Osteoblast (primary cell): ENCODE results near the gene GNG13. TPM values are rescaled to one million over a fixed set of nuclear protein-coding genes. Genes with fewer than 3 reads are reported as not detected.

Experiments used
- DNase-seq: peaks from one replicate; pipeline ENCODE4 v3.0.0; 2011; ENCODE audit warnings: low spot score, mixed read lengths; ENCODE audit not compliant: insufficient read length; ENCODE audit errors: missing footprints
- H2AFZ ChIP-seq: 2 replicates; pipeline ENCODE4 v1.6.0; 2011; ENCODE audit warnings: mild to moderate bottlenecking, low read length
- H3K27ac ChIP-seq: 2 replicates; pipeline ENCODE4 v1.5.1; 2011; ENCODE audit warnings: mild to moderate bottlenecking, low read depth, low read length, moderate library complexity
- H3K27me3 ChIP-seq: 2 replicates; pipeline ENCODE4 v1.6.0; 2012; ENCODE audit warnings: mild to moderate bottlenecking, control low read depth, inconsistent platforms, low read length, moderate library complexity; ENCODE audit not compliant: insufficient read depth
- H3K36me3 ChIP-seq: 2 replicates; pipeline ENCODE4 v1.5.1; 2011; ENCODE audit warnings: mild to moderate bottlenecking, low read length, control low read depth, moderate library complexity; ENCODE audit not compliant: insufficient read depth
- H3K4me1 ChIP-seq: 2 replicates; pipeline ENCODE4 v1.5.1; 2011; ENCODE audit warnings: mild to moderate bottlenecking, low read length, control low read depth, moderate library complexity; ENCODE audit not compliant: insufficient read depth
- H3K4me2 ChIP-seq: 2 replicates; pipeline ENCODE4 v1.6.0; 2011; ENCODE audit warnings: mild to moderate bottlenecking, low read length; ENCODE audit not compliant: insufficient read depth
- H3K4me3 ChIP-seq: fragments of 200-600 bp; sonication (generic); 3 replicates; pipeline ENCODE4 v1.5.1; 2012; ENCODE audit warnings: mild to moderate bottlenecking, low read length, inconsistent platforms; ENCODE audit not compliant: insufficient read depth
- H3K79me2 ChIP-seq: 2 replicates; pipeline ENCODE4 v1.6.0; 2012; ENCODE audit warnings: mild to moderate bottlenecking, low read length, control low read depth, inconsistent platforms; ENCODE audit not compliant: insufficient read depth
- H3K9me3 ChIP-seq: 2 replicates; pipeline ENCODE4 v1.5.1; 2011; ENCODE audit warnings: low read depth, low read length, control low read depth
- H4K20me1 ChIP-seq: 2 replicates; pipeline ENCODE4 v1.6.0; 2012; ENCODE audit warnings: mild to moderate bottlenecking, low read length, control low read depth; ENCODE audit not compliant: insufficient read depth
- total RNA-seq: library from RNA; depleted of rRNA; stranded (reverse); fragments of >200 nt; gene quantifications from 2 replicates; pipeline ENCODE4 v1.2.3, GENCODE V29; 2012
- TF ChIP-seq, protein P1 (sequence below): IDR thresholded peaks from 2 replicates; pipeline ENCODE4 v1.5.1; 2011; ENCODE audit warnings: mild to moderate bottlenecking, low read depth, low read length, moderate library complexity; ENCODE audit errors: extremely low read depth

Gene GNG13
- total RNA-seq, 1 donor = not detected

DNA sequence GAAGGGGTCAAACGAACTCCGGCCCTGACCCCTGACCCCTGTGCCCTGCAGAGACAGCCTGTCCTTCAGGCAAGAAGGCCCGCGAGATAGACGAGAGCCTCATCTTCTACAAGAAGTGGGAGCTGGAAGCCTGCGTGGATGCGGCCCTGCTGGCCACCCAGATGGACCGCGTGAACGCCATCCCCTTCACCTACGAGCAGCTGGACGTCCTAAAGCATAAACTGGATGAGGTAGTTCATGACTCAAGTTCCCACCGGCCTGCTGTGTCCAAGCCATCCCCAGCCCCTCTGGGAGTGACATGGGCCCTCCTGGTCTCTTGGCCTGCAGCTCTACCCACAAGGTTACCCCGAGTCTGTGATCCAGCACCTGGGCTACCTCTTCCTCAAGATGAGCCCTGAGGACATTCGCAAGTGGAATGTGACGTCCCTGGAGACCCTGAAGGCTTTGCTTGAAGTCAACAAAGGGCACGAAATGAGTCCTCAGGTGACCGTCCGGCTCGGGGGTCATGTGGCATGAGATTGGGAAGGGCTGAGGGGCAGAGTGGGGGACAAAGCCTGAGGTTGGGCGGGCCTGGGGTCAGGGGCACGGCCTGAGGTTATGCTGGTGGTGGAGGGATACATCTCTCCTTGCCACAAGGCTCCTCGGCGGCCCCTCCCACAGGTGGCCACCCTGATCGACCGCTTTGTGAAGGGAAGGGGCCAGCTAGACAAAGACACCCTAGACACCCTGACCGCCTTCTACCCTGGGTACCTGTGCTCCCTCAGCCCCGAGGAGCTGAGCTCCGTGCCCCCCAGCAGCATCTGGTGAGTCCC lies 34.3 kb downstream of the GNG13 start:
- no peak overlapping the region for H2AFZ ChIP-seq
- DNase-seq = no peak
- no peak overlapping the region for H3K4me2 ChIP-seq
- TF ChIP-seq, protein P1, sequence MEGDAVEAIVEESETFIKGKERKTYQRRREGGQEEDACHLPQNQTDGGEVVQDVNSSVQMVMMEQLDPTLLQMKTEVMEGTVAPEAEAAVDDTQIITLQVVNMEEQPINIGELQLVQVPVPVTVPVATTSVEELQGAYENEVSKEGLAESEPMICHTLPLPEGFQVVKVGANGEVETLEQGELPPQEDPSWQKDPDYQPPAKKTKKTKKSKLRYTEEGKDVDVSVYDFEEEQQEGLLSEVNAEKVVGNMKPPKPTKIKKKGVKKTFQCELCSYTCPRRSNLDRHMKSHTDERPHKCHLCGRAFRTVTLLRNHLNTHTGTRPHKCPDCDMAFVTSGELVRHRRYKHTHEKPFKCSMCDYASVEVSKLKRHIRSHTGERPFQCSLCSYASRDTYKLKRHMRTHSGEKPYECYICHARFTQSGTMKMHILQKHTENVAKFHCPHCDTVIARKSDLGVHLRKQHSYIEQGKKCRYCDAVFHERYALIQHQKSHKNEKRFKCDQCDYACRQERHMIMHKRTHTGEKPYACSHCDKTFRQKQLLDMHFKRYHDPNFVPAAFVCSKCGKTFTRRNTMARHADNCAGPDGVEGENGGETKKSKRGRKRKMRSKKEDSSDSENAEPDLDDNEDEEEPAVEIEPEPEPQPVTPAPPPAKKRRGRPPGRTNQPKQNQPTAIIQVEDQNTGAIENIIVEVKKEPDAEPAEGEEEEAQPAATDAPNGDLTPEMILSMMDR = no peak
- no peak overlapping the region for H3K27ac ChIP-seq
- no peaks in the 10 kb centered on the region for H3K27me3 ChIP-seq
- no peak overlapping the region for H3K4me3 ChIP-seq
- no peaks in the 10 kb centered on the region for H3K9me3 ChIP-seq
- no peaks in the 10 kb centered on the region for H3K4me1 ChIP-seq
- no peaks in the 10 kb centered on the region for H3K79me2 ChIP-seq
- no peaks in the 10 kb centered on the region for H4K20me1 ChIP-seq
- H3K36me3 ChIP-seq = no peaks in the 10 kb centered on the region

DNA sequence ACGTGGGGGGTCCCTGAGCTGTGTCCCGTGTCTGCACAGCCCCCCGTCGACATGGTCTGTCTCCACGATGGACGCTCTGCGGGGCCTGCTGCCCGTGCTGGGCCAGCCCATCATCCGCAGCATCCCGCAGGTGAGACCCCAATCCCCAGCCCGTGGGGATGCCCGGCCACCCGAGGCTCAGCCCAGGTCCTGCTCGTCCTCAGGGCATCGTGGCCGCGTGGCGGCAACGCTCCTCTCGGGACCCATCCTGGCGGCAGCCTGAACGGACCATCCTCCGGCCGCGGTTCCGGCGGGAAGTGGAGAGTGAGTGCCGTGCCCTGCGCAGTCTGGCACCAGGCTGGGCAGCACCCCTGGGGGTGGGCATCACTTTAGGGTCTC lies 35.1 kb downstream of the GNG13 start:
- no peaks in the 10 kb centered on the region for H3K9me3 ChIP-seq
- H2AFZ ChIP-seq = no peak overlapping the region
- no peak overlapping the region for H3K27ac ChIP-seq
- H3K4me2 ChIP-seq = no peak overlapping the region
- H3K36me3 ChIP-seq = no peaks in the 10 kb centered on the region
- TF ChIP-seq, protein P1 = no peak
- no peak for DNase-seq
- H3K4me1 ChIP-seq = no peaks in the 10 kb centered on the region
- H3K27me3 ChIP-seq = no peaks in the 10 kb centered on the region
- no peaks in the 10 kb centered on the region for H3K79me2 ChIP-seq
- no peaks in the 10 kb centered on the region for H4K20me1 ChIP-seq
- no peak overlapping the region for H3K4me3 ChIP-seq

GRCh38 chr16:764848-765487 lies 35.6 kb downstream of the GNG13 start:
- no peak overlapping the region for H3K4me2 ChIP-seq
- H2AFZ ChIP-seq = no peak overlapping the region
- no peaks in the 10 kb centered on the region for H3K4me1 ChIP-seq
- no peak overlapping the region for H3K27ac ChIP-seq
- no peak for DNase-seq
- TF ChIP-seq, protein P1 = no peak
- no peaks in the 10 kb centered on the region for H4K20me1 ChIP-seq
- no peaks in the 10 kb centered on the region for H3K27me3 ChIP-seq
- no peaks in the 10 kb centered on the region for H3K79me2 ChIP-seq
- H3K36me3 ChIP-seq = no peaks in the 10 kb centered on the region
- H3K4me3 ChIP-seq = no peak overlapping the region
- H3K9me3 ChIP-seq = no peaks in the 10 kb centered on the region

DNA sequence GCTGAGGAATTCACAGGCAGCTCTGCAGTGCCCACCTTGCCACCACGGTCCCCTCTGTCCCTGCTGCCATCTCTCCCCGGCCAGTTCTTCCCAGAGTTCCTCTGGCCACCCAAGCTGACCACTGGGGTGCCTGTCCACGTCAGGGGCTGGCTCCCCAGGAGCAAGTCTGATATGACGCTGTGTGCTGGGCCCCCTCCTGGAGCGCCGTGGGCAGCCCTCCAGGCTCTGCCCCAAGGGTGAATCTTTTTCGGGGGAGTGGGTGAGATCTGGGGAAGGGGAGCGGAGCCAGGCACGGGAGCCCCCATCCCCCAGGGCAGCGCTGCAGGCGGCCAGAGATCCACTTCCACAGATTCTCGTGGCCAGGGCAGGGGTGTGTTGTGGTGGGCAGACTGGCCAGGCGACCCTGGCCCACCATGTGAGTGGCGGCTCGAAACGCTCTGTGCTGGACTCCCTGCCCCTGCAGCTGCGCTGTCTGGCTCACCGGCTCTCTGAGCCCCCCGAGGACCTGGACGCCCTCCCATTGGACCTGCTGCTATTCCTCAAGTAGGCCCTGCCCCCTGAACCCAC lies 36.3 kb downstream of the GNG13 start:
- Histone ChIP-seq H3K4me3 (no peak overlapping the region), H3K79me2 (no peaks in the 10 kb centered on the region), H3K27me3 (no peaks in the 10 kb centered on the region), H3K4me2 (no peak overlapping the region), H4K20me1 (no peaks in the 10 kb centered on the region), H3K9me3 (no peaks in the 10 kb centered on the region), H3K4me1 (no peaks in the 10 kb centered on the region), H3K27ac (no peak overlapping the region), H3K36me3 (no peaks in the 10 kb centered on the region), H2AFZ (no peak overlapping the region)
- DNase-seq = peak; percentile 87
- TF ChIP-seq, protein P1 = no peak
